Transverse colon (tissue), 4 donors: ENCODE measurements around the gene ATAD3C. TPM values are rescaled to one million over a fixed set of nuclear protein-coding genes. Genes with fewer than 3 reads are reported as not detected.

ENCODE experiments used
- DNase-seq: peaks from one replicate; pipeline ENCODE4 v3.0.0-alpha.2; 2019
- H3K27ac ChIP-seq, 4 donors: fragments of 200-600 bp; sonication (generic); 2 replicates each; pipeline ENCODE4 v1.5.1; 2016 to 2018; ENCODE audit warnings: inconsistent platforms in 4 of 4
- H3K27me3 ChIP-seq: fragments of 200-600 bp; sonication (generic); 2 replicates; pipeline ENCODE4 v1.5.1; 2017; ENCODE audit warnings: inconsistent platforms
- H3K36me3 ChIP-seq, 4 donors: fragments of 200-600 bp; sonication (generic); 2 replicates each; pipeline ENCODE4 v1.5.1; 2017 to 2019; ENCODE audit warnings: inconsistent platforms in 4 of 4
- H3K4me1 ChIP-seq, 4 donors: fragments of 200-600 bp; sonication (generic); 2 replicates each; pipeline ENCODE4 v1.5.1; 2017 to 2020; ENCODE audit warnings: inconsistent platforms in 4 of 4
- H3K4me3 ChIP-seq, 4 donors: fragments of 200-600 bp; sonication (generic); 1 replicate in 1 of 4; 2 replicates in 3 of 4; pipeline versions ENCODE4 v1.5.1 to v1.6.1; 2017 to 2019; ENCODE audit warnings: inconsistent platforms in 4 of 4
- H3K9me3 ChIP-seq, 2 donors: fragments of 200-600 bp; sonication (generic); 2 replicates each; pipeline ENCODE4 v1.5.1; 2017 to 2019; ENCODE audit warnings: inconsistent platforms in 2 of 2
- CTCF ChIP-seq, 5 experiments: fragments of 200-600 bp in 3 of 5; fragments of 450-650 bp in 2 of 5; sonication (generic) in 3 of 5; IDR thresholded peaks; 1 replicate in 2 of 5; 2 replicates in 3 of 5; pipeline ENCODE4 v1.5.1; 2016 to 2017; ENCODE audit warnings: antibody characterized with exemption in 5 of 5, inconsistent platforms in 3 of 5, mild to moderate bottlenecking in 2 of 5, moderate library complexity in 1 of 5
- EP300 ChIP-seq: sonication (generic); formaldehyde crosslinking; IDR thresholded peaks from one replicate; pipeline ENCODE4 v1.6.1; 2017; ENCODE audit warnings: antibody characterized with exemption, low read depth
- POLR2A ChIP-seq: fragments of 450-650 bp; IDR thresholded peaks from one replicate; pipeline ENCODE4 v1.6.1; 2016; ENCODE audit warnings: antibody characterized with exemption, mild to moderate bottlenecking, moderate library complexity
- POLR2AphosphoS5 ChIP-seq, 3 donors: sonication (generic); formaldehyde crosslinking; IDR thresholded peaks; one replicate each; pipeline ENCODE4 v1.6.1; 2016; ENCODE audit warnings: antibody characterized with exemption in 3 of 3
- WGBS, 2 donors: methylation state at CpG; one replicate each; pipeline ENCODE4 v1.1.5; 2018; ENCODE audit warnings: low coverage in 1 of 2; 5-methylcytosine and 5-hydroxymethylcytosine counted together
- in situ Hi-C, 4 donors: fragments of 200-750 bp; cut with MboI; loops; one replicate each; pipeline versions ENCODE4 v1.15.0 to v1.15.1; 2017; ENCODE audit warnings: low sequenced_read_pairs in 3 of 4, low pct_ligation_motif_present in 1 of 4, low pct_unique_long_range_greater_than_20kb in 1 of 4
- intact Hi-C: fragments of 100-400 bp; cut with DNase I; formaldehyde crosslinking; loops from one replicate; pipeline ENCODE4 v1.15.1; 2023; ENCODE audit warnings: low total_unique reads
- total RNA-seq, 4 donors: library from RNA; depleted of rRNA; stranded (reverse); fragments of >200 nt; gene quantifications; one replicate each; pipeline ENCODE4 v1.1.0, GENCODE V29; 2016

ATAD3C gene
- total RNA-seq, 4 donors from 2014 or later = 0.75 to 1.3 (median 1.00) TPM; not detected in 1

- Histone ChIP-seq H3K4me1 (peaks cover 54 to 74% (median 72%) of the 10 kb centered on the region in 4 donors), H3K4me3 (peak overlapping the region in 2 of 4 donors; percentile 54 to 56), H3K9me3 (no peaks in the 10 kb centered on the region), H3K36me3 (no peaks in the 10 kb centered on the region), H3K27ac (peak overlapping the region; percentile 49 to 96 (median 74)), H3K27me3 (no peaks in the 10 kb centered on the region)
- no peak for DNase-seq
- intact Hi-C loops = loop anchor here (5.0 kb wide), 1 partner anchor 35 kb away; no protein-coding TSS in a partner anchor
- in situ Hi-C loops = no loop called here
- TF ChIP-seq EP300 (no peak), POLR2A (no peak), POLR2AphosphoS5 (IDR thresholded peaks at IDR 0.05) (no peak), CTCF (IDR thresholded peaks at IDR 0.05) (no peak)
- WGBS, 2 donors = 69% methylated on average over 30 of the region's 31 CpGs; no CpG with 5 or more reads in 1 of the 2 donors
Measured at GRCh38 chr1:1437033-1437903, 12.2 kb upstream of the ATAD3C start.

GRCh38 chr1:1437904-1438376 lies 11.5 kb upstream of the ATAD3C start:
- DNase-seq = peak; percentile 73
- Histone ChIP-seq H3K4me3 (peak overlapping the region in 1 of 4 donors; percentile 10), H3K36me3 (no peaks in the 10 kb centered on the region), H3K27me3 (no peaks in the 10 kb centered on the region), H3K4me1 (peaks cover 47 to 67% (median 65%) of the 10 kb centered on the region in 4 donors), H3K27ac (peak overlapping the region; percentile 49 to 53 (median 50)), H3K9me3 (no peaks in the 10 kb centered on the region)
- WGBS, 2 donors = 26% methylated on average over 11 of the region's 11 CpGs; no CpG with 5 or more reads in 1 of the 2 donors
- TF ChIP-seq EP300 (no peak), POLR2AphosphoS5 (IDR thresholded peaks at IDR 0.05) (no peak), POLR2A (peak; percentile 15), CTCF (IDR thresholded peaks at IDR 0.05) (peak in 2 of 5 experiments; percentile 13 to 27)
- in situ Hi-C loops = no loop called here
- intact Hi-C loops = loop anchor here (5.0 kb wide), 1 partner anchor 36 kb away; no protein-coding TSS in a partner anchor

GRCh38 chr1:1438531-1439381 lies 10.7 kb upstream of the ATAD3C start:
- H3K4me3 ChIP-seq = no peak overlapping the region
- WGBS, 2 donors = 95% methylated on average over 29 of the region's 45 CpGs; no CpG with 5 or more reads in 1 of the 2 donors

More at GRCh38 chr1:1438531-1439381, 10.7 kb upstream of the ATAD3C start:
- Histone ChIP-seq H3K9me3 (no peaks in the 10 kb centered on the region), H3K4me1 (peaks cover 39 to 59% (median 57%) of the 10 kb centered on the region in 4 donors), H3K27ac (peak overlapping the region; percentile 49 to 53 (median 50)), H3K27me3 (no peaks in the 10 kb centered on the region), H3K36me3 (no peaks in the 10 kb centered on the region)
- no peak for DNase-seq
- no peak for TF ChIP-seq CTCF (IDR thresholded peaks at IDR 0.05)
- no peak for TF ChIP-seq POLR2A
- no peak for TF ChIP-seq EP300
- intact Hi-C loops (loop anchor here (5.0 kb wide), 1 partner anchor 36 kb away; no protein-coding TSS in a partner anchor), in situ Hi-C loops (no loop called here)
